K562 (cell line): ENCODE measurements around the gene SORBS2. TPM values are rescaled to one million over a fixed set of nuclear protein-coding genes. Genes with fewer than 3 reads are reported as not detected.

ENCODE experiments used
- ATAC-seq: fragments of 200-7000 bp; cut with Tn5 transposase; 3 replicates; pipeline ENCODE4 v1.9.1; 2020; ENCODE audit warnings: moderate library complexity
- BruUV-seq: library from RNA; stranded (reverse); fragments of 400-500 nt; replicated peaks from 2 replicates; lab custom pipeline; 2021; lab: Mats Ljungman, UMichigan
- CTCF ChIA-PET: fragments of 300-600 bp; formaldehyde crosslinking; extraction: SDS; loops from one replicate; lab custom pipeline; 2021; ENCODE audit warnings: low intra/inter-chr PET ratio; lab: Yijun Ruan, JAX
- POLR2A ChIA-PET: fragments of 300-600, 350-650 bp; sonication (Branson Sonifier 250); formaldehyde crosslinking; extraction: SDS; loops from one replicate; lab custom pipeline; 2021; ENCODE audit warnings: antibody characterized with exemption, inconsistent platforms; lab: Yijun Ruan, JAX
- DNase-seq, 4 experiments: peaks; one replicate each; pipeline versions ENCODE4 v3.0.0 to v3.0.0-alpha.2; 2011 to 2018; ENCODE audit warnings: low spot score in 3 of 4, mixed read lengths in 3 of 4; ENCODE audit errors: extremely low read depth in 1 of 4
- FAIRE-seq: peaks from 2 replicates; lab custom pipeline; 2011; peaks lifted over from hg19 to GRCh38; lab: Jason Lieb, UNC
- H2AFZ ChIP-seq: 2 replicates; pipeline ENCODE4 v1.6.0; 2011; ENCODE audit warnings: low read depth, low read length, control low read depth, inconsistent platforms
- H3K27ac ChIP-seq: fragments of 200-600 bp; 3 replicates; pipeline ENCODE4 v1.8.0; 2011; ENCODE audit warnings: low read depth, mild to moderate bottlenecking, control low read depth, inconsistent platforms, low read length, moderate library complexity, mixed read lengths; ENCODE audit errors: extremely low read depth
- H3K27me3 ChIP-seq, 2 experiments: fragments of 300-600 bp in 1 of 2; 2 replicates in 1 of 2; 3 replicates in 1 of 2; pipeline versions ENCODE4 v1.6.0 to v1.8.0; 2011; ENCODE audit warnings: inconsistent platforms in 2 of 2, low read length in 2 of 2, mild to moderate bottlenecking in 1 of 2, mixed read lengths in 1 of 2, moderate library complexity in 1 of 2; ENCODE audit not compliant: control insufficient read depth in 2 of 2, insufficient read depth in 2 of 2
- H3K36me3 ChIP-seq: fragments of 300-600 bp; 3 replicates; pipeline ENCODE4 v1.8.0; 2011; ENCODE audit warnings: mild to moderate bottlenecking, low read length, inconsistent platforms; ENCODE audit not compliant: control insufficient read depth, insufficient read depth
- H3K4me1 ChIP-seq, 2 experiments: fragments of 200-600 bp in 1 of 2; replicated peaks in 1 of 2; 2 replicates in 1 of 2; 3 replicates in 1 of 2; pipeline versions ENCODE4 v1.5.1 to v1.8.0; 2011; ENCODE audit warnings: inconsistent platforms in 2 of 2, low read length in 2 of 2, mild to moderate bottlenecking in 1 of 2, mixed read lengths in 1 of 2, moderate library complexity in 1 of 2; ENCODE audit not compliant: control insufficient read depth in 2 of 2, insufficient read depth in 2 of 2
- H3K4me2 ChIP-seq: 2 replicates; pipeline ENCODE4 v1.6.1; 2011; ENCODE audit warnings: low read length, control low read depth, inconsistent platforms, mixed read lengths; ENCODE audit not compliant: insufficient read depth
- H3K4me3 ChIP-seq: fragments of 200-600 bp; sonication (generic), shearing (Covaris generic); 2 replicates; pipeline ENCODE4 v1.5.1; 2016; ENCODE audit warnings: control low read depth, inconsistent platforms
- H3K79me2 ChIP-seq: fragments of 200-600 bp; 3 replicates; pipeline ENCODE4 v1.8.0; 2011; ENCODE audit warnings: low read length, inconsistent platforms; ENCODE audit not compliant: control insufficient read depth, insufficient read depth
- H3K9ac ChIP-seq, 2 experiments: 2 replicates each; pipeline versions ENCODE4 v1.6.0 to v1.6.1; 2011; ENCODE audit warnings: low read depth in 2 of 2, low read length in 2 of 2, control low read depth in 1 of 2, inconsistent platforms in 1 of 2, mild to moderate bottlenecking in 1 of 2, mixed read lengths in 1 of 2; ENCODE audit not compliant: insufficient read depth in 1 of 2
- H3K9me1 ChIP-seq: one replicate; pipeline ENCODE4 v1.6.0; 2011; ENCODE audit warnings: inconsistent platforms, mild to moderate bottlenecking, low read length, moderate library complexity; ENCODE audit not compliant: control insufficient read depth, insufficient read depth
- H3K9me3 ChIP-seq: replicated peaks from 2 replicates; pipeline ENCODE4 v1.5.1; 2011; ENCODE audit warnings: low read depth, low read length, inconsistent platforms; ENCODE audit not compliant: control insufficient read depth, insufficient read depth
- H4K20me1 ChIP-seq: replicated peaks from 2 replicates; pipeline ENCODE4 v1.6.1; 2011; ENCODE audit warnings: low read length, inconsistent platforms, mixed read lengths; ENCODE audit not compliant: control insufficient read depth, insufficient read depth
- BCL6 ChIP-seq: fragments of 250-450 bp; sonication (Bioruptor Pico); IDR thresholded peaks from 2 replicates; pipeline ENCODE4 v1.4.0; 2020
- BRD9 ChIP-seq: fragments of 450-650 bp; IDR thresholded peaks from 2 replicates; pipeline ENCODE4 v1.6.1; 2018; ENCODE audit warnings: low read depth; ENCODE audit not compliant: partially characterized antibody
- CREM ChIP-seq: IDR thresholded peaks from 2 replicates; pipeline ENCODE4 v1.6.1; 2014; ENCODE audit warnings: antibody characterized with exemption, low read depth
- EHMT2 ChIP-seq: fragments of 450-650 bp; IDR thresholded peaks from 2 replicates; pipeline ENCODE4 v1.6.1; 2018; ENCODE audit warnings: antibody characterized with exemption
- GABPB1 ChIP-seq: sonication (generic); formaldehyde crosslinking; IDR thresholded peaks from 2 replicates; pipeline ENCODE4 v1.8.0; 2022; ENCODE audit warnings: mild to moderate bottlenecking, missing genetic modification reagents
- KAT8 ChIP-seq: fragments of 450-650 bp; IDR thresholded peaks from 2 replicates; pipeline ENCODE4 v1.6.1; 2016; ENCODE audit warnings: low read depth, mild to moderate bottlenecking
- MED1 ChIP-seq: sonication (generic); formaldehyde crosslinking; IDR thresholded peaks from 2 replicates; pipeline ENCODE4 v1.8.1; 2023; ENCODE audit warnings: missing genetic modification reagents, borderline replicate concordance
- RBM15 ChIP-seq: fragments of 200-400 bp; formaldehyde crosslinking; IDR thresholded peaks from 2 replicates; pipeline ENCODE4 v1.6.1; 2018; ENCODE audit warnings: mild to moderate bottlenecking, low read length, moderate library complexity; ENCODE audit not compliant: insufficient read depth
- ZNF217 ChIP-seq: sonication (generic); formaldehyde crosslinking; IDR thresholded peaks from 2 replicates; pipeline ENCODE4 v1.8.0; 2022; ENCODE audit warnings: mild to moderate bottlenecking, missing genetic modification reagents
- WGBS: fragments of 100-300 bp; shearing (Covaris generic); methylation state at CpG from one replicate; pipeline ENCODE4 v1.1.6; 2016; ENCODE audit warnings: low coverage, mixed read lengths; ENCODE audit not compliant: insufficient coverage; ENCODE audit errors: missing lambda C conversion rate; 5-methylcytosine and 5-hydroxymethylcytosine counted together
- in situ Hi-C: fragments of 300-500 bp; cut with MboI; formaldehyde crosslinking; loops from 4 replicates; pipeline ENCODE4 v1.15.0; 2018; ENCODE audit warnings: inconsistent platforms, mixed read lengths
- intact Hi-C: fragments of 100-400 bp; cut with micrococcal nuclease; formaldehyde crosslinking; loops from 2 replicates; pipeline ENCODE4 v1.14.2; 2022
- polyA plus RNA-seq, 8 experiments: library from polyadenylated mRNA; depleted of rRNA in 4 of 8; stranded (reverse) in 5 of 8; unstranded in 3 of 8; fragments of >200 nt; fragmentation: Nextera tagmentation in 2 of 8; fragmentation: Illumina TruSeq in 1 of 8; extraction: Ambion mirVana in 2 of 8; extraction: Trizol in 1 of 8; gene quantifications; 2 replicates each; pipeline versions ENCODE4 v1.2.1 to v1.2.3, GENCODE V29; 2011 to 2014; ENCODE audit warnings: inconsistent platforms in 1 of 8, missing spikeins in 1 of 8
- total RNA-seq, 7 experiments: library from RNA; depleted of rRNA in 6 of 7; stranded (reverse); fragments of >200 nt in 6 of 7; fragmentation: Illumina TruSeq in 2 of 7; extraction: Trizol in 2 of 7; gene quantifications; 2 replicates each; pipeline versions ENCODE4 v1.2.1 to v1.2.3, GENCODE V29; 2011 to 2021; ENCODE audit warnings: low replicate concordance in 1 of 7
- TF ChIP-seq, protein P1 (sequence below): sonication (generic); formaldehyde crosslinking; IDR thresholded peaks from 2 replicates; pipeline ENCODE4 v1.8.0; 2022; ENCODE audit warnings: mild to moderate bottlenecking, missing genetic modification reagents
- TF ChIP-seq, protein P2 (sequence below): fragments of 450-650 bp; formaldehyde crosslinking; IDR thresholded peaks from 2 replicates; pipeline ENCODE4 v1.4.0; 2022; ENCODE audit warnings: missing genetic modification characterization

SORBS2 gene
- total and polyA plus RNA-seq, 9 of the 15 experiments (the other 6 are each of a cell fraction or from before 2014, with no cell fraction given): 0.29 TPM; not detected in 8

DNA sequence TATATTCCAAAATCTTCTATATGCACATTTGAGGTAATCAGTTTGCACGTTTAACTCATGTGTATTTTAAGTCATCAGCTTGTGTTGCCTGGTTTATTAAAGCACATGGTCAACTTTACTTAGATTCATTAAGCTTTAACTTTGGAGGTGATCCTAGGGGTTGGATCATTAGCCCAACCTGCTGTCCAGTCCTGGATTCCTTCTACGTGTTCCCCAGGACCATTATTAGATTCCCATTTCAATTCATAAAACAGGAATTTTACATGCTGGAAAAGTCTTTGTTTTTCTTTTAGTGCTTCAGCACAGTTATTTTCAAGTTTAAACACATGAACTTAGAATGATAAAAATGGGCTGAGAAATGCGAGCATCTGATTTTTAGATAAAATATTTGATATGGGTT lies 132.5 kb downstream of the SORBS2 start:
- Histone ChIP-seq H2AFZ (no peak overlapping the region), H3K9me3 (no peaks in the 10 kb centered on the region), H3K4me1 (no peaks in the 10 kb centered on the region), H3K4me2 (no peak overlapping the region), H3K27ac (no peak overlapping the region), H4K20me1 (no peaks in the 10 kb centered on the region), H3K4me3 (no peak overlapping the region), H3K36me3 (no peaks in the 10 kb centered on the region), H3K79me2 (no peaks in the 10 kb centered on the region), H3K27me3 (peaks cover 0 to 9% of the 10 kb centered on the region in 2 experiments; a peak in 3 of 5 replicates), H3K9ac (no peak overlapping the region), H3K9me1 (no peaks in the 10 kb centered on the region)
- TF ChIP-seq, protein P1, sequence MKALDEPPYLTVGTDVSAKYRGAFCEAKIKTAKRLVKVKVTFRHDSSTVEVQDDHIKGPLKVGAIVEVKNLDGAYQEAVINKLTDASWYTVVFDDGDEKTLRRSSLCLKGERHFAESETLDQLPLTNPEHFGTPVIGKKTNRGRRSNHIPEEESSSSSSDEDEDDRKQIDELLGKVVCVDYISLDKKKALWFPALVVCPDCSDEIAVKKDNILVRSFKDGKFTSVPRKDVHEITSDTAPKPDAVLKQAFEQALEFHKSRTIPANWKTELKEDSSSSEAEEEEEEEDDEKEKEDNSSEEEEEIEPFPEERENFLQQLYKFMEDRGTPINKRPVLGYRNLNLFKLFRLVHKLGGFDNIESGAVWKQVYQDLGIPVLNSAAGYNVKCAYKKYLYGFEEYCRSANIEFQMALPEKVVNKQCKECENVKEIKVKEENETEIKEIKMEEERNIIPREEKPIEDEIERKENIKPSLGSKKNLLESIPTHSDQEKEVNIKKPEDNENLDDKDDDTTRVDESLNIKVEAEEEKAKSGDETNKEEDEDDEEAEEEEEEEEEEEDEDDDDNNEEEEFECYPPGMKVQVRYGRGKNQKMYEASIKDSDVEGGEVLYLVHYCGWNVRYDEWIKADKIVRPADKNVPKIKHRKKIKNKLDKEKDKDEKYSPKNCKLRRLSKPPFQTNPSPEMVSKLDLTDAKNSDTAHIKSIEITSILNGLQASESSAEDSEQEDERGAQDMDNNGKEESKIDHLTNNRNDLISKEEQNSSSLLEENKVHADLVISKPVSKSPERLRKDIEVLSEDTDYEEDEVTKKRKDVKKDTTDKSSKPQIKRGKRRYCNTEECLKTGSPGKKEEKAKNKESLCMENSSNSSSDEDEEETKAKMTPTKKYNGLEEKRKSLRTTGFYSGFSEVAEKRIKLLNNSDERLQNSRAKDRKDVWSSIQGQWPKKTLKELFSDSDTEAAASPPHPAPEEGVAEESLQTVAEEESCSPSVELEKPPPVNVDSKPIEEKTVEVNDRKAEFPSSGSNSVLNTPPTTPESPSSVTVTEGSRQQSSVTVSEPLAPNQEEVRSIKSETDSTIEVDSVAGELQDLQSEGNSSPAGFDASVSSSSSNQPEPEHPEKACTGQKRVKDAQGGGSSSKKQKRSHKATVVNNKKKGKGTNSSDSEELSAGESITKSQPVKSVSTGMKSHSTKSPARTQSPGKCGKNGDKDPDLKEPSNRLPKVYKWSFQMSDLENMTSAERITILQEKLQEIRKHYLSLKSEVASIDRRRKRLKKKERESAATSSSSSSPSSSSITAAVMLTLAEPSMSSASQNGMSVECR: no peak
- TF ChIP-seq CREM (no peak), RBM15 (no peak), MED1 (CRISPR knock-in tag) (no peak), BCL6 (CRISPR knock-in tag) (no peak), GABPB1 (no peak), BRD9 (no peak), ZNF217 (no peak), EHMT2 (no peak), KAT8 (no peak)
- TF ChIP-seq, protein P2, sequence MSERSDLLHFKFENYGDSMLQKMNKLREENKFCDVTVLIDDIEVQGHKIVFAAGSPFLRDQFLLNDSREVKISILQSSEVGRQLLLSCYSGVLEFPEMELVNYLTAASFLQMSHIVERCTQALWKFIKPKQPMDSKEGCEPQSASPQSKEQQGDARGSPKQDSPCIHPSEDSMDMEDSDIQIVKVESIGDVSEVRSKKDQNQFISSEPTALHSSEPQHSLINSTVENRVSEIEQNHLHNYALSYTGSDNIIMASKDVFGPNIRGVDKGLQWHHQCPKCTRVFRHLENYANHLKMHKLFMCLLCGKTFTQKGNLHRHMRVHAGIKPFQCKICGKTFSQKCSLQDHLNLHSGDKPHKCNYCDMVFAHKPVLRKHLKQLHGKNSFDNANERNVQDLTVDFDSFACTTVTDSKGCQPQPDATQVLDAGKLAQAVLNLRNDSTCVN (CRISPR knock-in tag): no peak
- in situ Hi-C loops: no loop called here
- BruUV-seq: no TSS peak
- intact Hi-C loops: no loop called here
- 0% methylated on average over 3 of the region's 3 CpGs for WGBS
- ChIA-PET POLR2A (no interaction called here), CTCF (no interaction called here)
- no peak for FAIRE-seq
- no peak for ATAC-seq
- no peak for DNase-seq
